HG03175 (cell line): ENCODE measurements around the gene CGRRF1.

Experiments used
- ATAC-seq: cut with Tn5 transposase; IDR thresholded peaks from one replicate; pipeline ENCODE4 v1.9.1; 2021; ENCODE audit warnings: mild to moderate bottlenecking, moderate library complexity; ENCODE audit not compliant: unreplicated experiment

CGRRF1 gene

DNA sequence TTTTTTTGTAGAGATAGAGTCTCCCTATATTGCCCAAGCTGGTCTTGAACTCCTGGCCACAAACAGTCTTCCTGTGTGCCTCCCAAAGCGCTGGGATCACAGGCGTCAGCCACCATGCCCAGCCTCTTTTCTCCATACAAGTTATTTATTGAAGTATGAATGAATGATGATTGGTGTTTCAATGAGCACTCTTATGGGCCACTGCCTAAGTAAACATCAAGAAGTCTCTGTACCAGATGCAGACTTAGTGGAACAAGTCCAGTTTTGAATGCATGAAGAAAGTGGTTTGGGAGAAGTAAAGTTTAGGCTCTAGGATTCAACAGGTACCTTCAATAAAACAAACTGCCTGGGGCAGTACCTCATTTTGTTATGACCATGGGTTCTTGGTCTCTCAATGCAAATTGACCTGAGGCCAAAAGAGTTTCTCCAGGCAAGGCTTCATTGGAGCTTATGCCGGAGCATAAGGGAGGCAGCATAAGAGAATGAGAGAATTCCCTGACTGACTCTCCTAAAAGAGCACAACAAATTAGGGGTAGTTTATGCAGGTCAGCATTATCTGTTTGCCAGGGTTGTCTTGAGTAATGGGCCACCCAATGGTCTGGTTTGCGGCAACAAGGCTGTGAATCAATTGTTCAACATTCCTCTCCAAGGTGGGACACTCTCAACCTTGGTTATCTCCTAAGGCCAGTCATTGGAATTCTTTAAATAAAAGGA is 19.8 kb upstream of the CGRRF1 start:
- ATAC-seq: no peak

GRCh38 chr14:54490445-54491175 is 19.1 kb upstream of the CGRRF1 start:
- ATAC-seq: no peak

DNA sequence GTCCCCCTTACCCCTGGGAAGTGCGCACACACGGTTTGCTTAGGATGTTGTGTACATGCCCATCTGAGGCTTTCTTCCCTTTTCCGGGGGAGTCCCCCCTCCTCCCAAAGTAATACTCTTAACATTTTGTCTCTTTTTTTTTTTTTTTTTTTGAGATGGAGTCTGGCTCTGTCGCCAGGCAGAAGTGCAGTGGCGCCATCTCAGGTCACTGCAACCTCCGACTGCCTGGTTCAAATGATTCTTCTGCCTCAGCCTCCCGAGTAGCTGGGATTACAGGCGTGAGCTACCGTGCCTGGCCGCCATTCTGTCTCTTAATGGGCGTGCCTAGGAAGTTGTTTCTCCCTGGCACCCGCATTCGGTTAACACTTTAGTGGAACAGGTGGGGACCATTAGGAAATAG is 16.4 kb upstream of the CGRRF1 start:
- ATAC-seq: no peak

GRCh38 chr14:54497224-54497623 is 12.5 kb upstream of the CGRRF1 start:
- ATAC-seq: no peak

GRCh38 chr14:54498095-54498531 is 11.6 kb upstream of the CGRRF1 start:
- ATAC-seq: no peak

DNA sequence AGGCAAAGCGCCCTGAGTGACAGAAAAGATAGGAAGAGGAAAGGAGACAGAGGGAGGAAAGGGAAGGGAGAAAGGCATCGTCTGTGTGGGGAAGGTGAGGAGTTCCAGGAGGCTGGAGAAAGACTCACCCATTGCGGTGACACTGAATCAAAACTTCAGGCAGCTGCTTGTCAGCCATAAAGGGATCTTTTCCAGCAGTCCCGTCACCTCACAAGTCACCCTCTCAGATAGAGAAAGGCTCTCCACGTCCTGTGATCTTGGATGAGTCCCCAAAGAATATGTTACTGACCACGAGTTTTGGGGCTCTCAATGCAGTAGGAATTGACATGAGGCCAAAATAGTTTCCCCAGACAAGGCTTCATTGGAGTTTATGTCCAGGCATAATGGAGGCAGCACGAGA is 11.1 kb upstream of the CGRRF1 start:
- no peak for ATAC-seq

- no peak for ATAC-seq
Measured at GRCh38 chr14:54500744-54501143, 9.0 kb upstream of the CGRRF1 start.

DNA sequence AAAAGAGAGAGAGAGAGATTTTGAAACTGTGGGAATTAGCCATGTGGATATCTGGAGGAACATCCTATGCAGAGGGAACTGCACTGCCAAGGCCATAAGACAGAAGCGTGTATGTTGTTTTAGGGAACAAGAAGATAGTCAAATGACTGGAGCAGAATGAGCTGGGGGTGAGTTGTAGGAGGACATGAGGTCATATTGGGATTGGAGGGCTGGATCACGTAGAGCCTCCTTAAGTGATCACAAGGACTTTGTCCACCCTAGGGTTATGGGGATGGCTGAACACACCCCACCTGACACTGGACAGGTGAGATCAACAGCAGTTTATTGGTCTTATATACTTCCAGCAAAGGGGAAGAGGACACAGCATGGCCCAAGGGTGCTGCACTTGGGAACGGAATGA is 8.2 kb upstream of the CGRRF1 start:
- no peak for ATAC-seq

- ATAC-seq: no peak
Measured at GRCh38 chr14:54502602-54503001, 7.1 kb upstream of the CGRRF1 start.

- ATAC-seq: no peak
Measured at GRCh38 chr14:54503486-54503885, 6.2 kb upstream of the CGRRF1 start.

GRCh38 chr14:54512393-54512792 is 2.7 kb downstream of the CGRRF1 start:
- no peak for ATAC-seq

GRCh38 chr14:54515670-54516069 is 6.0 kb downstream of the CGRRF1 start:
- no peak for ATAC-seq

DNA sequence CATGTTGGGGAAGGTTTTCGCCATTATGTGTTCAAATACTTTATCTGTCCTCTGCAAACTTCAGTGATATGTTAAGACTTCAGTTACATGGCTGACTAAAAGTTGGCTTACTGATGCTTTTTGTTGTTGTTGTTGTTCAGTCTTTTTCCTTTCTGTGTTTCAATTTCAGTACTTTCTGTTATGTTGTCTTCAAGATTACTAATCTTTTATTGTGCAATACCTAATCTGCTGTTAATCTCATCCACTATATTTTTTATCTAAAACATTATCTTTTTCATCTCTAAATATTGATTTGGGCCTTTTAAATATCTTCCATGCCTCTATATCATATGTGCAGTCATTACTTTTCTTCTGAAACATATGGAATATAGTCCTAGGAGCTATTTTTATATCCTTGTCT is 7.0 kb downstream of the CGRRF1 start:
- ATAC-seq: no peak

GRCh38 chr14:54524410-54524809 is 14.7 kb downstream of the CGRRF1 start:
- no peak for ATAC-seq

- ATAC-seq: no peak
Measured at GRCh38 chr14:54528973-54529372, 19.3 kb downstream of the CGRRF1 start.

- ATAC-seq: no peak
Measured at GRCh38 chr14:54529811-54530210, 20.1 kb downstream of the CGRRF1 start.

- peak; percentile 76 for ATAC-seq
Measured at GRCh38 chr14:54532111-54533012, 22.7 kb downstream of the CGRRF1 start.

GRCh38 chr14:54533100-54533499 is 23.4 kb downstream of the CGRRF1 start:
- no peak for ATAC-seq

DNA sequence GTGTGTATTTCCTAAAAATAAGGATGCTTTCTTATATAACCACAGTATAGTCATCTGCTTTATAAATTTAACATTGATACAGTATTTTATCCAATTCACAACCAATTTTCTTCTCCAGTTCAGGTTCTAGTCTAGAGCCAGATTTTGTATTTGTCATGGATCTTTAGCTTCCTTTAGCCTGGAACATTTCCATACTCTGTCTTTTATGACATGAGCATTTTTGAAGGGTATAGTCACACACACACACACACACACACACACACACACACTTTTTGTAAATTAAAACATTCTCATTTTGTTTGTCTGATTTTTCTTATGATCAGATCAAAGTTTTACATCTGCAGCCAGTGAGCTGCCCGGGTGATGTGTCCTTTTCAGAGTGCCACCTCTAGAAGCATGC is 25.4 kb downstream of the CGRRF1 start:
- no peak for ATAC-seq

DNA sequence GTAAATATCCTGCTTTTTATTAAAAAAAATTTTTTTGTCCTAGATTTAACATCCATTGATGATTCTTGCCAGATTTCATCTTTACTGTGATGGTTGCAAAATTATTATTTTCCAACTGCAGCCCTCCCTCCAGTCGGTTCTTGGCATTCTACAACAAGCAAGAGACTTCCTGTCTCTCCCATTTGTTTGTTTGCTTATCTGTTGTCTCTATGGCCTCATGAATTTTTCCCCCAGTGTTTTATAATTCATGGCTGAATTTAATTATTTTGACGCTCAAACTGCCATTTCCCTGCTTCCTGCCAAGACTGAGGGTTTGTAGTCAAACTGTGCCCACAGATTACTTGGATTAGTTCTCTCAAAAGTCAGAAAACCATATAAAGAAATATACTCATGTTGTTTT is 25.9 kb downstream of the CGRRF1 start:
- ATAC-seq: no peak

DNA sequence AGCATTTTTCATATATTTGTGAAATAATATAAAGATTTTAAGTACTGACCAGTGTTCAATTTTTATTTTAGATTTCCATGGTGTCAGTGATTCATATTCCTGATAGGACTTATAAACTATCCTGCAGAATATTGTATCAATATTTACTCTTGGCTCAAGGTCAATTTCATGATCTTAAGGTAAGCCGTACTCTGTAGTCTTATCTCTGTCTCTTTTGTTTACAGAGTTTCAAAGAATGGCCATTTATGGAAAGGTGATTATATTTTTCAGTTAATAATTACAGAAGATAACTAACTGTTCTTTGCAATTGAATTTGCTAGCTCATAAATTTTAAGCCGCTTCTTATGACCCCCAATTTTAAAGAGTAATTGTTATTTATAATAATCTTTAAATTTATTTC is 27.9 kb downstream of the CGRRF1 start:
- no peak for ATAC-seq

DNA sequence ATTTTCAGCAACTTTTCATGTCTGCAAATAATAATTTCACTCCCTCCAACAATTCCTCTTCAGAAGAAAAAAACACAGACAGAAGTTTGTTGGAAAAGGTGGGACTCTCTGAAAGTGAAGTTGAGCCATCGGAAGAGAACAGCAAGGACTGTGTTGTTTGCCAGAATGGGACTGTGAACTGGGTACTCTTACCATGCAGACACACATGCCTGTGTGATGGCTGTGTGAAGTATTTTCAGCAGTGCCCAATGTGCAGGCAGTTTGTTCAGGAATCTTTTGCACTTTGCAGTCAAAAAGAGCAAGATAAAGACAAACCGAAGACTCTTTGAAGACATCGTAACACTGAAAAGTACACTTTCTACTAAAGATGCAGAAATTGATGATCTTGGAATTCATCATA is 28.3 kb downstream of the CGRRF1 start:
- ATAC-seq: no peak
